Adrenal gland (tissue), 12 donors: ENCODE measurements around the gene ABTB2. TPM values are rescaled to one million over a fixed set of nuclear protein-coding genes. Genes with fewer than 3 reads are reported as not detected.
A peak's percentile ranks its signal among the peaks of the same experiment; 100 is the strongest.

Source experiments
- DNase-seq, 7 donors: peaks; one replicate each; pipeline ENCODE4 v3.0.0-alpha.2; 2019 to 2020
- H3K27ac ChIP-seq, 5 donors: fragments of 200-600 bp; sonication (generic) in 4 of 5; 1 replicate in 3 of 5; 2 replicates in 2 of 5; pipeline versions ENCODE4 v1.5.1 to v1.8.0; 2016 to 2020; ENCODE audit warnings: mild to moderate bottlenecking in 1 of 5
- H3K27me3 ChIP-seq: fragments of 200-600 bp; 2 replicates; pipeline ENCODE4 v1.8.0; 2021
- H3K36me3 ChIP-seq, 2 donors: fragments of 200-600 bp; replicated peaks in 1 of 2; 1 replicate in 1 of 2; 2 replicates in 1 of 2; pipeline versions ENCODE4 v1.5.1 to v1.8.0; 2018 to 2022
- H3K4me1 ChIP-seq, 2 donors: fragments of 200-600 bp; replicated peaks in 1 of 2; 1 replicate in 1 of 2; 2 replicates in 1 of 2; pipeline versions ENCODE4 v1.5.1 to v1.8.0; 2018 to 2021
- H3K4me3 ChIP-seq, 4 donors: fragments of 200-600 bp; sonication (generic) in 3 of 4; one replicate each; pipeline ENCODE4 v1.5.1; 2016 to 2018
- H3K9me3 ChIP-seq, 3 donors: fragments of 200-600 bp; sonication (generic) in 1 of 3; replicated peaks in 1 of 3; 1 replicate in 2 of 3; 2 replicates in 1 of 3; pipeline versions ENCODE4 v1.5.1 to v1.8.0; 2016 to 2021
- POLR2A ChIP-seq, 2 donors: fragments of 450-650 bp; IDR thresholded peaks; one replicate each; pipeline ENCODE4 v1.6.1; 2017; ENCODE audit warnings: antibody characterized with exemption in 2 of 2, mild to moderate bottlenecking in 2 of 2, moderate library complexity in 1 of 2
- WGBS, 4 donors: extraction: QIAGEN DNeasy Blood & Tissue Kit in 2 of 4; methylation state at CpG; one replicate each; pipeline versions ENCODE4 v1.1.5 to v1.1.7; 2013 to 2017; 5-methylcytosine and 5-hydroxymethylcytosine counted together
- intact Hi-C, 2 donors: fragments of 100-400 bp; cut with DNase I; formaldehyde crosslinking; loops; one replicate each; pipeline versions ENCODE4 v1.14.1 to v1.15.0; 2022 to 2023
- polyA plus RNA-seq, 3 donors: library from polyadenylated mRNA; stranded (reverse); fragments of 200-250 nt in 2 of 3; fragments of 350-450 nt in 1 of 3; fragmentation: Illumina TruSeq in 1 of 3; extraction: RNeasy Lipid Tissue Mini Kit (QIAGEN cat#74804) in 1 of 3; gene quantifications; one replicate each; pipeline ENCODE4 v1.2.3, GENCODE V29; 2013 to 2014
- total RNA-seq, 9 donors: library from RNA; depleted of rRNA in 4 of 9; stranded (reverse); fragments of >200 nt in 4 of 9; fragments of 120-200 nt in 1 of 9; fragmentation: NEBNext Ultra II Directional in 1 of 9; extraction: Animal tissue kit (Norgen Biotek cat#: 25700) in 1 of 9; gene quantifications; one replicate each; pipeline versions ENCODE4 v1.1.0 to v1.2.4, GENCODE V29; 2013 to 2023
- TF ChIP-seq, protein P1 (sequence below), 6 experiments: fragments of 450-650 bp in 4 of 6; fragments of 200-600 bp in 2 of 6; sonication (generic) in 1 of 6; IDR thresholded peaks; 1 replicate in 5 of 6; 2 replicates in 1 of 6; pipeline versions ENCODE4 v1.5.1 to v1.8.0; 2016 to 2021; ENCODE audit warnings: antibody characterized with exemption in 6 of 6, mild to moderate bottlenecking in 2 of 6, moderate library complexity in 1 of 6
- donor health status: healthy with polysubstance abuse.
- donor health status: Bipolar disorder and iron deficiency.
- donor health status: DM: yes; HTN: yes; CAD: no.
- donor health status: DM: no; HTN: no; CAD: no.
- donor health status: DM: no; HTN: no; CAD: no.
- donor health status: DM: yes; HTN: yes; CAD: no.

The ABTB2 gene
- total and polyA plus RNA-seq, 12 donors, result 1.9 to 32.3 (median 6.1) TPM

DNA sequence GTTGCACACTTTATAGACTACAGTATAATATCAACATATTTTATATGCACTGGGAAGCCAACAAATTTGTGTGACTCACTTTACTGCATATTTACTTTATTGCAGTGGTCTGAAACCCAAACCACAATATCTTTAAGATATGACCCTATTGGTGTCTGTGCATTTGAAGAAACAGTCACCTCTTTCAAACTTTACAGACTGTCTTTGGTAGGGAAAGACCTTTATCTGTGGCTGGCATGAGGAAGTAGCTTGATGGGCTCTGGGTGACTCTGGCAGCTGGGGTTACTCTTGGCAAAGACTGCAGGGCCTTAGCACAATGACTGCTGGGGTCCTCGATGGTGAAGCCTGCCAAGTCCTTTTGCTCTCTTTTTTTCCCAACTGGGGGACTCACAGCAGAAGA, 21.3 kb upstream of the ABTB2 start:
- intact Hi-C loops, result no loop called here

DNA sequence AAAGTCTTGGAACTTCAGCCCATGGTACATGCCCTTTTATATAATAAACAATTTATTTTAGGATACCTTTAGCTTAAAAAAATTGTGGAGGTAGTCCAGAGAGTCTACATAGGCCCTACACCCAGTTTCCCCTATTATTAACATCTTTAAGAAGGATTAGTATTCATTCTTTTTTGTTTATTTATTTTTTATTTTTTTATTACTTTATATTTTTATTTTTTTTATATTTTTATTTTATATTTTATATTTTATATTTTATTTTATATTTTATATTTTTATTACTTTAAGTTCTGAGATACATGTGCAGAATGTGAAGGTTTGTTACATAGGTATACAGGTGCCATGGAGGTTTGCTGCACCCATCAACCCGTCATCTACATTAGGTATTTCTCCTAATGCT, 15.9 kb upstream of the ABTB2 start:
- no peak overlapping the region for H3K27ac ChIP-seq
- H3K4me3 ChIP-seq, result no peak overlapping the region
- no peaks in the 10 kb centered on the region for H3K36me3 ChIP-seq
- intact Hi-C loops, result no loop called here
- TF ChIP-seq, protein P1, sequence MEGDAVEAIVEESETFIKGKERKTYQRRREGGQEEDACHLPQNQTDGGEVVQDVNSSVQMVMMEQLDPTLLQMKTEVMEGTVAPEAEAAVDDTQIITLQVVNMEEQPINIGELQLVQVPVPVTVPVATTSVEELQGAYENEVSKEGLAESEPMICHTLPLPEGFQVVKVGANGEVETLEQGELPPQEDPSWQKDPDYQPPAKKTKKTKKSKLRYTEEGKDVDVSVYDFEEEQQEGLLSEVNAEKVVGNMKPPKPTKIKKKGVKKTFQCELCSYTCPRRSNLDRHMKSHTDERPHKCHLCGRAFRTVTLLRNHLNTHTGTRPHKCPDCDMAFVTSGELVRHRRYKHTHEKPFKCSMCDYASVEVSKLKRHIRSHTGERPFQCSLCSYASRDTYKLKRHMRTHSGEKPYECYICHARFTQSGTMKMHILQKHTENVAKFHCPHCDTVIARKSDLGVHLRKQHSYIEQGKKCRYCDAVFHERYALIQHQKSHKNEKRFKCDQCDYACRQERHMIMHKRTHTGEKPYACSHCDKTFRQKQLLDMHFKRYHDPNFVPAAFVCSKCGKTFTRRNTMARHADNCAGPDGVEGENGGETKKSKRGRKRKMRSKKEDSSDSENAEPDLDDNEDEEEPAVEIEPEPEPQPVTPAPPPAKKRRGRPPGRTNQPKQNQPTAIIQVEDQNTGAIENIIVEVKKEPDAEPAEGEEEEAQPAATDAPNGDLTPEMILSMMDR (IDR thresholded peaks at IDR 0.05), result no peak
- TF ChIP-seq POLR2A (IDR thresholded peaks at IDR 0.05), result no peak
- no peak for DNase-seq
- peaks cover 0 to 5% of the 10 kb centered on the region in 2 donors for H3K4me1 ChIP-seq
- WGBS, 4 donors, result 80 to 93% (median 90%) methylated on average over 1 of the region's 1 CpG
- H3K27me3 ChIP-seq, result no peaks in the 10 kb centered on the region
- peaks cover 0 to 11% (median 0%) of the 10 kb centered on the region in 3 donors for H3K9me3 ChIP-seq

More for the DNA sequence above, 21.3 kb upstream of the ABTB2 start:
- Histone ChIP-seq H3K27me3 (no peaks in the 10 kb centered on the region), H3K9me3 (peaks cover 0 to 11% (median 0%) of the 10 kb centered on the region in 3 donors), H3K4me1 (no peaks in the 10 kb centered on the region), H3K36me3 (no peaks in the 10 kb centered on the region), H3K27ac (no peak overlapping the region), H3K4me3 (no peak overlapping the region)
- DNase-seq, result no peak
- 45 to 71% (median 55%) methylated on average over 1 of the region's 1 CpG for WGBS, 4 donors
- TF ChIP-seq, protein P1 (IDR thresholded peaks at IDR 0.05), result no peak
- TF ChIP-seq POLR2A (IDR thresholded peaks at IDR 0.05), result no peak

DNA sequence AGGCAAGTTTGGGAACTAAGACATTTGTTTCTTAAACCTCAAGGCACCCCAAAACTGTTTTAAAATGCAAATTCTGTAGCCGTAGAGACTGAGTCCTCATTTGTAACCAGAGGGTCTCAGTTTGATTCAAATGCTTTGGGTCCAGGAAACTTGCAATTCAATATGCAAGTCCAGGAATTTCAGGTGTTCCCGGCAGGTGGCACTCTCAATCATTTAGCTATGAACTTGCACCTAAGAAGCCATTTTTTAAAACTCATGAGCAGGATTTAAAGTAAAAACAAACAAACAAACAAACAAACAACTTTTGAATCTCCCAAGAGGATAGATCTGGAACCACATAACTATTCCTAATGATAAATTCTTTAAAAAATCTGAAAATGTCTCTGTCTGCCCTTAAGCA, 8.7 kb upstream of the ABTB2 start:
- Histone ChIP-seq H3K9me3 (no peaks in the 10 kb centered on the region), H3K36me3 (no peaks in the 10 kb centered on the region), H3K4me3 (no peak overlapping the region), H3K27me3 (no peaks in the 10 kb centered on the region), H3K27ac (no peak overlapping the region), H3K4me1 (peaks cover 0 to 5% of the 10 kb centered on the region in 2 donors)
- peak in 3 of 7 donors; percentile 28 to 54 (median 50) for DNase-seq
- intact Hi-C loops, result loop anchor here (5.0 to 10.0 kb wide), 2 partner anchors 126 to 362 kb away; no protein-coding TSS in a partner anchor
- WGBS, 4 donors, result 30 to 66% (median 47%) methylated on average over 2 of the region's 2 CpGs
- no peak for TF ChIP-seq POLR2A (IDR thresholded peaks at IDR 0.05)
- TF ChIP-seq, protein P1 (IDR thresholded peaks at IDR 0.05), result peak in 3 of 6 experiments; percentile 36 to 47 (median 38)

DNA sequence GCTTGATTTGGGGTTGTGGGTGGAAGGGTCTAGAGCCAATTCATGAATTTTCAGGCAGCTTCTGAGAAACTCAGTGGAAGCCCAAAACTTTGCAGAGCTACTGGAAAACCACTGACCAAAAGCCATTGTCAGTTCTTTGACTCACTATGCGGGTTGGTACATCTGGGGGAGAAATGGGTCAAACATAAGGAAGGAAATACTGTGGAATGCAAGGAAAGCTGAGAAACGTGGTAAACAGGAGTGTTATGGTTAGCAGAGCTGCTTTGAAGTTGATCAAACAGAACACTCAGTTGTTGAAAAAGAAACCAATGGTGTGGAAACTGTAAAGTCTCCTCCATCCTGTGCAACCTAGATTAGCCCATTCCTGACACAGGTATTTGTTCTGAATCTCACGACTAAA, 6.3 kb upstream of the ABTB2 start:
- TF ChIP-seq, protein P1 (IDR thresholded peaks at IDR 0.05), result no peak
- TF ChIP-seq POLR2A (IDR thresholded peaks at IDR 0.05), result no peak

More for the DNA sequence above, 6.3 kb upstream of the ABTB2 start:
- Histone ChIP-seq H3K9me3 (no peaks in the 10 kb centered on the region), H3K4me1 (no peaks in the 10 kb centered on the region), H3K27ac (no peak overlapping the region), H3K4me3 (no peak overlapping the region), H3K36me3 (no peaks in the 10 kb centered on the region), H3K27me3 (no peaks in the 10 kb centered on the region)
- intact Hi-C loops, result loop anchor here in 1 of 2 donors (10.0 kb wide), 1 partner anchor 359 kb away; no protein-coding TSS in a partner anchor
- 57 to 74% (median 66%) methylated on average over 3 of the region's 3 CpGs for WGBS, 4 donors
- DNase-seq, result no peak
